ENCODE measurements around the gene CIC. TPM values are rescaled to one million over a fixed set of nuclear protein-coding genes. Genes with fewer than 3 reads are reported as not detected.
A peak's percentile ranks its signal among the peaks of the same experiment; 100 is the strongest.
"Not testable (repeated sequence)": the region's sequence is repeated elsewhere in the genome, so short reads cannot be mapped to it uniquely, and the experiment has no call there.

The CIC gene
- total RNA-seq, 1 donor from 2014 or later: 31.4 TPM

- ATAC-seq: no peak
Observed at GRCh38 chr19:42255766-42256745, 13.0 kb upstream of the CIC start.

DNA sequence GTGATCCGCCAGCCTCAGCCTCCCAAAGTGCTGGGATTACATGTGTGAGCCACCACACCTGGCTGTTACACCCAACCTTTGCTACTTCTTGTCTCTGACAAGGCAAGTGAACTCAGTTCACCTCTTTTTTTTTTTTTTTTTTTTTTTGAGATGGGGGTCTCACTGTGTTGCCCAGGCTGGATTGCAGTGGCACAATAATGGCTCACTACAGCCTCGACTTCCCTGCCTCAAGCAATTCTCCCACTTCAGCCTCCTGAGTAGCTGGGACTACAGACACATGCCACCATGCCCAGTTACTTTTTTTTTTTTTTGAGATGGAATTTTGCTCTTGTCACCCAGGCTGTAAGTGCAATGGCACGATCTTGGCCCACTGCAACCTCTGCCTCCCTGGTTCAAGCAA lies 11.2 kb upstream of the CIC start:
- not testable (repeated sequence) for ATAC-seq

GRCh38 chr19:42261763-42262162 lies 7.3 kb upstream of the CIC start:
- ATAC-seq: no peak

DNA sequence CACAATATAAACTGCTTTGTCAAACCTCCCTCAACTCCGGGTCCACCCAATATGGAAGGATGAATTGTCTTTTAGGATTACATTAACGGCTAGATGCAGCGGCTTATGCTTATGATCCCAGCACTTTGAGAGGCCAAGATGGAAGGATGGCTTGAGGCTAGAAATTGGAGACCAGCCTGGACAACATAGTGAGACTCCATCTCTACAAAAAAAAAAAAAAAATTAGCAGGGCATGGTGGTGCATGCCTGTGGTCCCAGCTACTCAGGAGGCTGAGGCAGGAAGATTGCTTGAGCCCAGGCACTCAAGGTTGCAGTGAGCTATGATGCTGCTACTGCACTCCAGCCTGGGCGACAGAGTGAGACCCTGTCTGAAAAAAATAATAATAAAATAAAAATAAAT lies 2.9 kb upstream of the CIC start:
- ATAC-seq: not testable (repeated sequence)

GRCh38 chr19:42266928-42267603 lies 2.0 kb upstream of the CIC start:
- not testable (repeated sequence) for ATAC-seq

- no peak for ATAC-seq
Observed at GRCh38 chr19:42267644-42268141, 1.4 kb upstream of the CIC start.

GRCh38 chr19:42268142-42268703 lies 829 bp upstream of the CIC start:
- peak; percentile 83 for ATAC-seq

GRCh38 chr19:42269478-42270345 lies 660 bp downstream of the CIC start:
- ATAC-seq: no peak

- peak; percentile 37 for ATAC-seq
Observed at GRCh38 chr19:42270346-42271044, 1.4 kb downstream of the CIC start.

- ATAC-seq: no peak
Observed at GRCh38 chr19:42271045-42271419, 2.0 kb downstream of the CIC start.

GRCh38 chr19:42271861-42272534 lies 2.9 kb downstream of the CIC start:
- ATAC-seq: no peak

DNA sequence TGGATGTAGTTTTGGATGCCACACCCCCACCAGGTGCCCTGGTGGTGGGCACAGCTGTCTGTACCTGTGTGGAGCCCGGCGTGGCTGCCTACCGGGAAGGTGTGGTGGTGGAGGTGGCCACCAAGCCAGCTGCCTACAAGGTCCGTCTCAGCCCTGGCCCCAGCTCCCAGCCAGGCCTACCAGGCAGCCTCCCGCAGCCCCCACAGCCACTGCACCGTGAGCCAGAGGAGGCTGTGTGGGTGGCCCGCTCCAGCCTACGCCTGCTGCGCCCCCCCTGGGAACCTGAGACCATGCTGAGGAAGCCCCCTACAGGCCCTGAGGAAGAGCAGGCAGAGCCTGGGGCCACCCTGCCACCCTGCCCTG lies 3.5 kb downstream of the CIC start:
- ATAC-seq: no peak

DNA sequence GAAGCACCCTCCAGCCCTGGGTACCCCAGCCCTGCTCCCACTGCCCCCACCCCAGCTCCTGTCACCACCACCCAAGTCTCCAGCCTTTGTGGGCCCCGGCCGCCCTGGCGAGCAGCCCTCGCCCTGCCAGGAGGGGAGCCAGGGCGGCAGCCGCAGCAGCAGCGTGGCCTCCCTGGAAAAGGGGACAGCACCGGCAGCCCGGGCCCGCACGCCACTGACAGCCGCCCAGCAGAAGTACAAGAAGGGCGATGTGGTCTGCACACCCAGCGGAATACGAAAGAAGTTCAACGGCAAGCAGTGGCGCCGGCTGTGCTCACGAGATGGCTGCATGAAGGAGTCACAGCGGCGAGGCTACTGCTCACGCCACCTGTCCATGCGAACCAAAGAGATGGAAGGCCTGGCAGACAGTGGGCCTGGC lies 3.9 kb downstream of the CIC start:
- ATAC-seq: no peak

- ATAC-seq: no peak
Observed at GRCh38 chr19:42273407-42274064, 4.5 kb downstream of the CIC start.

GRCh38 chr19:42274065-42274682 lies 5.1 kb downstream of the CIC start:
- no peak for ATAC-seq

GRCh38 chr19:42275103-42275502 lies 6.1 kb downstream of the CIC start:
- no peak for ATAC-seq

DNA sequence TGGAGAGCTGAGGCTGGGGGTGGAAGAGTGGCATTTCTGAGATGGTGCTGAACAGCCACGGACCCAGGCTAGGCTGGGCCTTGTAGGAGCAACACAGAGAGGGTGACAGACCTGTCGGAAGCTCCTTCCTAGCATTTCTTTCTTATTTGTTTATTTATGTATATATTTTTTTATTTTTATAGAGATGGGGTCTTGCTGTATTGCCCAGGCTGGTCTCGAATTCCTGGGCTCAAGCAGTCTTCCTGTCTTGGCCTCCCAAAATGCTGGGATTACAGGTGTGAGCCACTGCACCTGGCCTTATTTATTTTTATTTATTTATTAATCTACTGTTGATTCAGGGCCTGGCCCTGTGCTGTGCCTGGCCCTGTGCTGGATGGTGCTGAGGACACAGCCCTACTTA lies 6.5 kb downstream of the CIC start:
- no peak for ATAC-seq

GRCh38 chr19:42276284-42276683 lies 7.2 kb downstream of the CIC start:
- ATAC-seq: no peak

- ATAC-seq: no peak
Observed at GRCh38 chr19:42276821-42277220, 7.8 kb downstream of the CIC start.

DNA sequence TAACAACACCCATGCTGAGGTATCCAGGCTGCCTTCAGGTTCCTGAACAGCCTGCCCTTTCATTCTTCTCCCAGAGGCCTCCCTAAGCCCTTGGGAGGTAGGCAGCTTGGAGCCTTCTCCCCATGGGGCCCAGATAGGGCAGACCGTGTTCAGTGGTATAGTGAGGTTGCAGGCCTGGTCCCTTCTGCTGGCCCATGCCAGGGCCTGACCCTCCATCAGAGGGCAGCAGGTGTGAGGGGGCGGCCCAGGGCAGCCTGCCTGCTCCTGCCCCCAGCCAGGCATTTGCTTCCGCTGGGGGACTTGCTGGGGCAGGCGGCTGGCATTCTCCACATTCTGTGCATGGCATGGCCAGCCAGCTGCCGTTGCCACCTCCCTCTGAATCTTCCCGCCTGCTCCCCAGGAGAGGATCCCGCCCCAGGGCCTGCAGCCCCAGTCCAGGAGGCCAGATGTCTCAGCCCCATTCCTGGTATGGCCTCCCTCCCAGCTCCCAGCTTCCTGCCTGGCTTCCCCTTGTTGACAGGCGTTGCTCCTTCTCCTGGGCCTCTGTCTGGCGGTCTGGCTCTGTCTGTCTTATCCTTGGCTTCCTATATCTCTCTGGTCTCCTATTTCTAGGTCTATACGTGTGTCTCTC lies 8.9 kb downstream of the CIC start:
- ATAC-seq: peak; percentile 0

Measured in esophagus mucosa (tissue), 1 donor.